Hepatocyte (in vitro differentiated cells): Measurements from ENCODE around the gene ADGB.

ENCODE experiments used
- CTCF ChIP-seq: fragments of 200-600 bp; sonication (generic); IDR thresholded peaks from 2 replicates; pipeline ENCODE4 v1.5.1; 2016; ENCODE audit warnings: antibody characterized with exemption, mild to moderate bottlenecking; ENCODE audit not compliant: poor library complexity
- EZH2 ChIP-seq: fragments of 200-600 bp; sonication (generic); IDR thresholded peaks from 2 replicates; pipeline ENCODE4 v1.6.1; 2016; ENCODE audit warnings: antibody characterized with exemption, mild to moderate bottlenecking, borderline replicate concordance
- EZH2phosphoT487 ChIP-seq: fragments of 200-600 bp; sonication (generic); IDR thresholded peaks from one replicate; pipeline ENCODE4 v1.6.1; 2018; ENCODE audit warnings: antibody characterized with exemption, mild to moderate bottlenecking, low read depth, moderate library complexity; ENCODE audit not compliant: unreplicated experiment, severe bottlenecking

DNA sequence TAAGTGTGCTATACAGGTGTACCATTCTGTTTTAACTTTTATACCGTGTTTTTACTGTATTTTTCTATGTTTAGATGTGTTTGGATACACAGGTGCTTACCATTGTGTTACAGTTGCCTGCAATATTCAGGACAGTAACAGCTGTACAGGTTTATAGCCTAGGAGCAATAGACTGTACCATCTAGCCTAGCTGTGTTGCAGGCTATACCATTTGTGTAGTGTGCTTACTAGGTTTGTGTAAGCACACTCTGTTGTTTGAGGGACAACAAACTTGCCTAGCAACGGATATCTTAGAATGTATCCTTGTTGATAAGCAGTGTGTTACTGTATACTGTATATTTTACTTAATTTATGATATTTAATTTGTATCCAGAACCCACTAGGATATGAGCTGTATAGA lies 35.2 kb downstream of the ADGB start:
- no peak for TF ChIP-seq CTCF
- no peak for TF ChIP-seq EZH2phosphoT487
- no peak for TF ChIP-seq EZH2
